HUES64 (cell line): ENCODE measurements around the gene EIPR1.
"Not testable (repeated sequence)": the region's sequence is repeated elsewhere in the genome, so short reads cannot be mapped to it uniquely, and the experiment has no call there.

ENCODE experiments used
- H3K27ac ChIP-seq: 2 replicates; pipeline ENCODE4 v1.7.0; 2013; ENCODE audit warnings: low read depth, low read length, inconsistent platforms
- H3K27me3 ChIP-seq: 2 replicates; pipeline ENCODE4 v1.6.1; 2013; ENCODE audit warnings: mild to moderate bottlenecking, low read length; ENCODE audit not compliant: insufficient read depth
- H3K36me3 ChIP-seq: 2 replicates; pipeline ENCODE4 v1.6.1; 2013; ENCODE audit warnings: mild to moderate bottlenecking, low read length; ENCODE audit not compliant: insufficient read depth
- H3K4me1 ChIP-seq: 2 replicates; pipeline ENCODE4 v1.6.1; 2013; ENCODE audit warnings: mild to moderate bottlenecking, low read length, moderate library complexity; ENCODE audit not compliant: insufficient read depth
- H3K4me3 ChIP-seq: 2 replicates; pipeline ENCODE4 v1.5.1; 2013; ENCODE audit warnings: mild to moderate bottlenecking, low read length, moderate library complexity
- H3K9ac ChIP-seq: 2 replicates; pipeline ENCODE4 v1.6.1; 2013; ENCODE audit warnings: mild to moderate bottlenecking, low read depth, low read length
- H3K9me3 ChIP-seq: 2 replicates; pipeline ENCODE4 v1.6.1; 2013; ENCODE audit warnings: low read depth, low read length; ENCODE audit not compliant: insufficient read depth
- WGBS: fragments of 150-250, 120-280 bp; methylation state at CpG from one replicate; pipeline ENCODE4 v1.1.7; 2013; ENCODE audit warnings: missing lambda C conversion rate; 5-methylcytosine and 5-hydroxymethylcytosine counted together

Gene EIPR1

DNA sequence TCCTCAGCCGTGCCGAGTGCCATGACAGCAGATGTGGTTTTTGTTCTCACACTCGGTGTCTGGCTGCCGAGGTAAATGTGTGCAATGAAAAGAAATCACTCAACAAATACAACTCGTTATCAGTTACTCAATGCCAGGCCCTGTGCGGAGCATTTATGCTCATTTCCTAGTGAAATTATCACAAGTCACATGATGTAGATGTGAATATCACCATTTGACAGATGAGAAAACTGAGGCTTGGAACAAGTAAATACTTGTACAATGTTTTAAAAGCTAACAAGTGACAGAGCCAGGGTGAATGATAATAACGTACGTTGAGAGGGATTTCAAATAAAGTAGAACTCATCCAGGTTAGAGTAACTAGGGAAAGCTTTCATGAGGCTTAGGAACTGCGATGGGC lies 174.7 kb downstream of the EIPR1 start:
- 97% methylated on average over 9 of the region's 9 CpGs for WGBS
- Histone ChIP-seq H3K4me3 (no peak overlapping the region), H3K27me3 (no peaks in the 10 kb centered on the region), H3K9ac (no peak overlapping the region), H3K9me3 (no peaks in the 10 kb centered on the region), H3K4me1 (no peaks in the 10 kb centered on the region), H3K27ac (no peak overlapping the region), H3K36me3 (no peaks in the 10 kb centered on the region; the same call in 1 of the 2 replicates)

- 95% methylated on average over 12 of the region's 12 CpGs for WGBS
- H3K4me1 ChIP-seq = no peaks in the 10 kb centered on the region
Measured at GRCh38 chr2:3201281-3201680, 176.3 kb downstream of the EIPR1 start.

DNA sequence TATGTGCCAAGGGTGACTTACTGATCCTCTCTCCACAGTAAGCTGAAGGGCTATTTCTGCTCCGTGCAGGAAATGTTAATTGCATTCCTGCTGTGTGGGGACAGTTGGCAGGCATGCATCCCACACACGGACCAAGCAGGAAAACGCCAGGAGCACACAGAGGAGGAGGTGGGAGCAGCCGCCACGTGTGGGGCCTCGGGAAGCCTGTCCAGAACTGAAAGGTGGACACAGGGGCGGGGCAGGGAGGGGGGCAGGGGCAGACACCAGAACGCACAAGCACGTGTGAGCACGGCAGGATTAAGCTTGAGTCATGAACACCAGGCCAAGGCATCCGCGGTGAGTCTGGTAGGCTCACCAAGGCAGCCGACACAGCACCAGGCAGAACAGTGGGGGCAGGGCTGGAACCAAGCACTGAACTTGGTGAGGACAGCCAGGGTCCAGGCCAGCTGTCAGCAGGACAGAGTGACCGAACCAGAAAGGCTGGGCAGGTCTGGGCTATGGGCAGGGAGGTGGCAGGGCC lies 177.1 kb downstream of the EIPR1 start:
- Histone ChIP-seq H3K27me3 (no peaks in the 10 kb centered on the region), H3K36me3 (peaks cover 8% of the 10 kb centered on the region; the same call in 1 of the 2 replicates), H3K4me1 (no peaks in the 10 kb centered on the region), H3K9ac (no peak overlapping the region), H3K4me3 (no peak overlapping the region), H3K9me3 (no peaks in the 10 kb centered on the region), H3K27ac (no peak overlapping the region)
- WGBS = 74% methylated on average over 14 of the region's 14 CpGs

More at GRCh38 chr2:3201281-3201680, 176.3 kb downstream of the EIPR1 start:
- peaks cover 6% of the 10 kb centered on the region; the same call in 1 of the 2 replicates for H3K36me3 ChIP-seq
- H3K9me3 ChIP-seq = no peaks in the 10 kb centered on the region
- no peak overlapping the region for H3K9ac ChIP-seq
- H3K4me3 ChIP-seq = no peak overlapping the region
- no peak overlapping the region for H3K27ac ChIP-seq
- no peaks in the 10 kb centered on the region for H3K27me3 ChIP-seq

- Histone ChIP-seq H3K9me3 (no peaks in the 10 kb centered on the region), H3K4me3 (no peak overlapping the region), H3K36me3 (peaks cover 9% of the 10 kb centered on the region), H3K4me1 (no peaks in the 10 kb centered on the region), H3K27me3 (no peaks in the 10 kb centered on the region), H3K9ac (no peak overlapping the region), H3K27ac (no peak overlapping the region)
- 88% methylated on average over 12 of the region's 12 CpGs for WGBS
Measured at GRCh38 chr2:3199627-3200345, 177.8 kb downstream of the EIPR1 start.

- H3K9me3 ChIP-seq, H3K4me3 ChIP-seq, H3K27me3 ChIP-seq, H3K4me1 ChIP-seq, H3K9ac ChIP-seq: not testable (repeated sequence)
- 79% methylated on average over 7 of the region's 10 CpGs for WGBS
- Histone ChIP-seq H3K27ac (peak overlapping the region; percentile 66; the same call in 1 of the 2 replicates), H3K36me3 (peaks cover 14% of the 10 kb centered on the region)
Measured at GRCh38 chr2:3198671-3199192, 178.9 kb downstream of the EIPR1 start.

DNA sequence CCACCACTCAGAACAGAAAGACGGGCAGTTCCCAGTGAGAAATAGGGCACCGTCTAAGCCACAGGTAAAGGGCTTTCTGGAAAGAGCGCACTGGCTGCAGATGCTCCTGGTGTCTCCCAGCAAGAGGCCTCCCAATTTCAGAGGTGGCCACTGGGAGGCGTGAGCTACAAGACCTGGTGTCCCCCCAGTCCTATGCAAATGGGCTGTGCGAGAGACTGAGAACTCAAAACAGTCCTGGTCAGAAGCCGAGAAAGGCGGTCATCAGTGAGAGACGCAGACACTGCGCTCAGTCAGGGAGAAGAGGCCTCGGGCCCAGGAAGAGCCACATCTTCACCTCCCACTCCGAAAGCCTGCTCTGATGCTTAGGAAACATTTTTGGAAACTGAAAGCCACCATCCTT lies 179.5 kb downstream of the EIPR1 start:
- no peaks in the 10 kb centered on the region for H3K9me3 ChIP-seq
- 71% methylated on average over 11 of the region's 11 CpGs for WGBS
- peaks cover 20% of the 10 kb centered on the region for H3K36me3 ChIP-seq
- H3K27me3 ChIP-seq = no peaks in the 10 kb centered on the region
- H3K4me3 ChIP-seq = no peak overlapping the region
- no peak overlapping the region for H3K9ac ChIP-seq
- H3K27ac ChIP-seq = peak overlapping the region; percentile 66; the same call in 1 of the 2 replicates
- H3K4me1 ChIP-seq = no peaks in the 10 kb centered on the region

DNA sequence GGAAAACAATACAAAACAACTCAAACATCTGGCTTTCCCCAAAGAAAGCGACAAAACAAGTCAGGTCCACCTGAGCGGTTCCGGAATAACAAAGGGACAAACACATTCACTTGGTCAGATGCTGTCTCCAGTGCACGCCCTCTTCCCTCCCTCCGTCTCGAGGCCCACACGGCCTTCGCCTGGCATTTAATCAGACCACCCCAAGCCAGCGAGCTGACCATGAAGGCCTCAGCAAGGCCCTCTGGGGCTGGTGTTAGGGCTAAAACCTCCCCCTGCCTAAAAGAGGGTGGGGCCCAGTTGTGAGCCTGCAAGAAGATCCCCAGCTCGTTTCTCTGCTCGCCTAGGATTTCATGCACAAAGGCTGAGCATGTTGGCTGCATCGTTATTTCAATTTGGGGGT lies 180.3 kb downstream of the EIPR1 start:
- whole genome bisulfite sequencing = 76% methylated on average over 12 of the region's 12 CpGs
- Histone ChIP-seq H3K9me3 (no peaks in the 10 kb centered on the region), H3K27me3 (no peaks in the 10 kb centered on the region), H3K36me3 (peaks cover 26% of the 10 kb centered on the region), H3K4me1 (no peaks in the 10 kb centered on the region), H3K27ac (no peak overlapping the region), H3K4me3 (no peak overlapping the region), H3K9ac (no peak overlapping the region)

- Histone ChIP-seq H3K9me3 (no peaks in the 10 kb centered on the region), H3K36me3 (peaks cover 32% of the 10 kb centered on the region), H3K4me1 (no peaks in the 10 kb centered on the region), H3K27me3 (no peaks in the 10 kb centered on the region), H3K4me3 (no peak overlapping the region), H3K9ac (no peak overlapping the region), H3K27ac (no peak overlapping the region)
- WGBS = 96% methylated on average over 16 of the region's 16 CpGs
Measured at GRCh38 chr2:3196716-3197115, 180.9 kb downstream of the EIPR1 start.

- Histone ChIP-seq H3K9ac (no peak overlapping the region), H3K27me3 (no peaks in the 10 kb centered on the region), H3K4me3 (no peak overlapping the region), H3K4me1 (no peaks in the 10 kb centered on the region), H3K36me3 (peaks cover 37% of the 10 kb centered on the region), H3K27ac (no peak overlapping the region), H3K9me3 (no peaks in the 10 kb centered on the region)
- WGBS = 96% methylated on average over 21 of the region's 21 CpGs
Measured at GRCh38 chr2:3195641-3196476, 181.8 kb downstream of the EIPR1 start.

DNA sequence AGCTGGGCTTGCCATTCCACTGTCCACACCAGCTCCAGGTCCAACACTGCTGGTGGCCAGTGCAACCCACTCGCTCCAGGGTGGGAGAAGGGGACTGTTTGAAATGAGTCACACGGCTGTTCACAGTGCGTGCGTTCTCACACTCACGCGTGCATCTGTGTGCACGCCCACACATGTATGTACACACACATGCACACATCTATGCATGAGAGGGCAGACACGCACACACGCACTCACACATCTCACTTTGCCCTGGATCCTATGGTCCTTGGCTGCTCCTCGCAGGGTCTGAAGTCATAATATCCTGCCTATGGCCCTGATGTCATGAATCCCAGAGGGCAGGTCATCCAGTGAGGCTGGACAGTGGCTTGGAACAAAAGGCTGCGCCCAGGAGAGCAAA lies 182.8 kb downstream of the EIPR1 start:
- no peaks in the 10 kb centered on the region for H3K27me3 ChIP-seq
- peaks cover 41% of the 10 kb centered on the region for H3K36me3 ChIP-seq
- no peak overlapping the region for H3K27ac ChIP-seq
- 94% methylated on average over 11 of the region's 11 CpGs for WGBS
- no peaks in the 10 kb centered on the region for H3K9me3 ChIP-seq
- no peak overlapping the region for H3K9ac ChIP-seq
- no peaks in the 10 kb centered on the region for H3K4me1 ChIP-seq
- no peak overlapping the region for H3K4me3 ChIP-seq
